ENCODE data around the gene ADCY6. TPM values are rescaled to one million over a fixed set of nuclear protein-coding genes. Genes with fewer than 3 reads are reported as not detected.

ADCY6 gene
- total RNA-seq (2014; rRNA removed; shearing (Covaris generic)), result 28.1 and 31.5 TPM in 2 replicates
- polyA plus RNA-seq (2015; cell fraction: cytosol; rRNA removed), result 28.2 and 34.8 TPM in 2 replicates
- polyA plus RNA-seq (2015; cell fraction: nucleus; rRNA removed), result 77.6 and 96.2 TPM in 2 replicates

- in situ Hi-C loops (cut with HindIII; ENCODE audit: low pct_unique_long_range_greater_than_20kb, low sequenced_read_pairs), result no loop called here
- peak; percentile 62 for DNase-seq (ENCODE audit: low read depth, low spot score)
Measured at GRCh38 chr12:48788854-48789775, at the start of gene ADCY6. ADCY6 (minus strand) TSS chr12:48789089; CDS start chr12:48783434, 5,655 bp downstream.

- no peak for DNase-seq (ENCODE audit: low read depth, low spot score)
- in situ Hi-C loops (cut with HindIII; ENCODE audit: low pct_unique_long_range_greater_than_20kb, low sequenced_read_pairs), result no loop called here
Measured at GRCh38 chr12:48838048-48838447, 49.2 kb upstream of the ADCY6 start.

- in situ Hi-C loops (cut with HindIII; ENCODE audit: low pct_unique_long_range_greater_than_20kb, low sequenced_read_pairs), result no loop called here
- no peak for DNase-seq (ENCODE audit: low read depth, low spot score)
Measured at GRCh38 chr12:48832321-48833060, 43.6 kb upstream of the ADCY6 start.

- DNase-seq (ENCODE audit: low read depth, low spot score), result no peak
- in situ Hi-C loops (cut with HindIII; ENCODE audit: low pct_unique_long_range_greater_than_20kb, low sequenced_read_pairs), result no loop called here
Measured at GRCh38 chr12:48831257-48831656, 42.4 kb upstream of the ADCY6 start.

- in situ Hi-C loops (cut with HindIII; ENCODE audit: low pct_unique_long_range_greater_than_20kb, low sequenced_read_pairs), result no loop called here
- no peak for DNase-seq (ENCODE audit: low read depth, low spot score)
Measured at GRCh38 chr12:48828841-48829575, 40.1 kb upstream of the ADCY6 start.

- DNase-seq (ENCODE audit: low read depth, low spot score), result no peak
- in situ Hi-C loops (cut with HindIII; ENCODE audit: low pct_unique_long_range_greater_than_20kb, low sequenced_read_pairs), result no loop called here
Measured at GRCh38 chr12:48828293-48828692, 39.4 kb upstream of the ADCY6 start.

- no peak for DNase-seq (ENCODE audit: low read depth, low spot score)
- in situ Hi-C loops (cut with HindIII; ENCODE audit: low pct_unique_long_range_greater_than_20kb, low sequenced_read_pairs), result no loop called here
Measured at GRCh38 chr12:48827513-48828096, 38.7 kb upstream of the ADCY6 start.

GRCh38 chr12:48827026-48827425, 38.1 kb upstream of the ADCY6 start:
- no peak for DNase-seq (ENCODE audit: low read depth, low spot score)
- in situ Hi-C loops (cut with HindIII; ENCODE audit: low pct_unique_long_range_greater_than_20kb, low sequenced_read_pairs), result no loop called here

GRCh38 chr12:48826209-48826855, 37.4 kb upstream of the ADCY6 start:
- DNase-seq (ENCODE audit: low read depth, low spot score), result no peak
- in situ Hi-C loops (cut with HindIII; ENCODE audit: low pct_unique_long_range_greater_than_20kb, low sequenced_read_pairs), result no loop called here

- in situ Hi-C loops (cut with HindIII; ENCODE audit: low pct_unique_long_range_greater_than_20kb, low sequenced_read_pairs), result no loop called here
- DNase-seq (ENCODE audit: low read depth, low spot score), result no peak
Measured at GRCh38 chr12:48824905-48825304, 36.0 kb upstream of the ADCY6 start.

- DNase-seq (ENCODE audit: low read depth, low spot score), result no peak
- in situ Hi-C loops (cut with HindIII; ENCODE audit: low pct_unique_long_range_greater_than_20kb, low sequenced_read_pairs), result no loop called here
Measured at GRCh38 chr12:48824112-48824511, 35.2 kb upstream of the ADCY6 start.

- no peak for DNase-seq (ENCODE audit: low read depth, low spot score)
- in situ Hi-C loops (cut with HindIII; ENCODE audit: low pct_unique_long_range_greater_than_20kb, low sequenced_read_pairs), result no loop called here
Measured at GRCh38 chr12:48823281-48823680, 34.4 kb upstream of the ADCY6 start.

GRCh38 chr12:48822711-48823110, 33.8 kb upstream of the ADCY6 start:
- in situ Hi-C loops (cut with HindIII; ENCODE audit: low pct_unique_long_range_greater_than_20kb, low sequenced_read_pairs), result no loop called here
- no peak for DNase-seq (ENCODE audit: low read depth, low spot score)

GRCh38 chr12:48822139-48822538, 33.2 kb upstream of the ADCY6 start:
- DNase-seq (ENCODE audit: low read depth, low spot score), result no peak
- in situ Hi-C loops (cut with HindIII; ENCODE audit: low pct_unique_long_range_greater_than_20kb, low sequenced_read_pairs), result no loop called here

GRCh38 chr12:48819986-48820725, 31.3 kb upstream of the ADCY6 start:
- DNase-seq (ENCODE audit: low read depth, low spot score), result no peak
- in situ Hi-C loops (cut with HindIII; ENCODE audit: low pct_unique_long_range_greater_than_20kb, low sequenced_read_pairs), result no loop called here

- in situ Hi-C loops (cut with HindIII; ENCODE audit: low pct_unique_long_range_greater_than_20kb, low sequenced_read_pairs), result no loop called here
- DNase-seq (ENCODE audit: low read depth, low spot score), result peak; percentile 70
Measured at GRCh38 chr12:48818831-48819590, 30.1 kb upstream of the ADCY6 start.
